ENCODE results near the gene RAB13. TPM values are rescaled to one million over a fixed set of nuclear protein-coding genes. Genes with fewer than 3 reads are reported as not detected.

Gene RAB13
- total and polyA plus RNA-seq, 2 of the 4 experiments (the other 2 are of a cell fraction), result 42.3 to 249 TPM

GRCh38 chr1:153991806-153992205 lies 5.7 kb upstream of the RAB13 start:
- H3K27ac ChIP-seq (ENCODE audit: insufficient read depth, low read length), result no peak overlapping the region
- in situ Hi-C loops (cut with MboI; ENCODE audit: low sequenced_read_pairs), result no loop called here
- no CpG with 5 or more reads among the region's 2 CpGs for WGBS, 2 experiments (ENCODE audit: extremely low coverage in 2 of 2, insufficient read length in 1 of 2)

More at GRCh38 chr1:153991806-153992205, 5.7 kb upstream of the RAB13 start:
- BruUV-seq (replicated peaks), result no TSS peak
- ChIA-PET POLR2A (ENCODE audit: unreplicated experiment) (interaction anchor here (0.6 kb wide), 1 partner anchor 14 kb away, joined by 6 read pairs; no protein-coding TSS in a partner anchor), CTCF (no interaction called here)
- H2AK9ac ChIP-seq (replicated peaks; ENCODE audit: low read depth, low read length, poor library complexity), result no peak overlapping the region
- no peak overlapping the region for H4K5ac ChIP-seq (ENCODE audit: low read depth, low read length)
- no peak overlapping the region for H4K91ac ChIP-seq (ENCODE audit: insufficient read depth, low read depth, low read length)
- H3K79me1 ChIP-seq (ENCODE audit: low read depth in 1 of 2, low read length in 2 of 2), result peaks cover 17 to 37% of the 10 kb centered on the region in 2 experiments
- H3K14ac ChIP-seq (replicated peaks; ENCODE audit: low read depth, low read length), result peak overlapping the region; percentile 15; the same call in 1 of the 2 replicates
- H3K4ac ChIP-seq (ENCODE audit: low read depth, low read length), result no peak overlapping the region
- dilution Hi-C loops (cut with HindIII; ENCODE audit: low sequenced_read_pairs, unreplicated experiment) (no loop called here), intact Hi-C loops (cut with micrococcal nuclease) (loop anchor here (2.0 kb wide), 2 partner anchors 165 to 191 kb away; no protein-coding TSS in a partner anchor)
- peak overlapping the region; percentile 72; the same call in 1 of the 2 replicates for H3K23ac ChIP-seq (ENCODE audit: low read depth, low read length)
- 0 out of 2 replicates have a peak, but pooled peaks cover 2% of the 10 kb centered on the region for H3K4me1 ChIP-seq (ENCODE audit: control insufficient read depth, insufficient read depth, low read length)
- no peaks in the 10 kb centered on the region for H3K27me3 ChIP-seq (ENCODE audit: control insufficient read depth, insufficient read depth, low read length)
- H3K9ac ChIP-seq (ENCODE audit: low read depth, low read length), result peak overlapping the region; percentile 14; the same call in 1 of the 2 replicates
- DNase-seq, result no peak
- H2BK120ac ChIP-seq (ENCODE audit: low read depth, low read length), result no peak overlapping the region
- H2BK15ac ChIP-seq (ENCODE audit: low read depth, low read length), result no peak overlapping the region
- H2AK5ac ChIP-seq (ENCODE audit: low read depth, low read length), result no peak overlapping the region
- H3K4me3 ChIP-seq (ENCODE audit: insufficient read depth, low read depth, low read length), result peak overlapping the region; percentile 57; the same call in 1 of the 2 replicates
- H2BK5ac ChIP-seq (ENCODE audit: low read depth, low read length, poor library complexity, severe bottlenecking), result no peak overlapping the region
- no peak for ATAC-seq (ENCODE audit: low read depth)
- no peak for TF ChIP-seq USF2 (IDR thresholded peaks at IDR 0.05; ENCODE audit: low read depth, low read length)
- TF ChIP-seq NFE2L2 (IDR thresholded peaks at IDR 0.05; ENCODE audit: low read depth, low read length), result no peak
- TF ChIP-seq ELK1 (IDR thresholded peaks at IDR 0.05; ENCODE audit: borderline replicate concordance, low read depth, low read length), result no peak
- no peak for TF ChIP-seq MXI1 (IDR thresholded peaks at IDR 0.05; ENCODE audit: borderline replicate concordance, low read depth, low read length)
- no peak for TF ChIP-seq CHD1 (IDR thresholded peaks at IDR 0.05; ENCODE audit: low read depth, low read length)
- peaks cover 4% of the 10 kb centered on the region; the same call in 1 of the 2 replicates for H3K9me1 ChIP-seq (ENCODE audit: insufficient read depth, low read length)
- no peaks in the 10 kb centered on the region for H3K9me3 ChIP-seq (ENCODE audit: control insufficient read depth, insufficient read depth, low read length)
- H3K56ac ChIP-seq (ENCODE audit: extremely low read depth, insufficient read depth, low read length), result no peak overlapping the region
- H3K4me2 ChIP-seq (ENCODE audit: low read depth, low read length), result peak overlapping the region; percentile 86
- H4K8ac ChIP-seq (ENCODE audit: low read depth in 2 of 2, low read length in 2 of 2), result no peak overlapping the region; a peak in 1 of 4 replicates
- no peak overlapping the region for H2AFZ ChIP-seq (replicated peaks; ENCODE audit: low read length, poor library complexity)
- peaks cover 28% of the 10 kb centered on the region for H3K36me3 ChIP-seq (ENCODE audit: control insufficient read depth, insufficient read depth, low read length)
- H4K20me1 ChIP-seq (ENCODE audit: insufficient read depth, low read length), result peaks cover 23% of the 10 kb centered on the region; the same call in 1 of the 2 replicates
- no peak overlapping the region for H2BK20ac ChIP-seq (ENCODE audit: low read depth, low read length)
- H3K18ac ChIP-seq (ENCODE audit: low read depth, low read length), result no peak overlapping the region
